HEK293 (cell line): Measurements from ENCODE around the gene TFE3.

Experiments
- KLF7 ChIP-seq: fragments of 450-650 bp; formaldehyde crosslinking; IDR thresholded peaks from 2 replicates; pipeline ENCODE4 v1.5.1; 2016; ENCODE audit warnings: missing biosample characterization, missing genetic modification characterization, borderline replicate concordance
- SP7 ChIP-seq: fragments of 450-650 bp; formaldehyde crosslinking; IDR thresholded peaks from 2 replicates; pipeline ENCODE4 v1.5.1; 2016; ENCODE audit warnings: missing biosample characterization, missing genetic modification characterization
- ZFHX2 ChIP-seq: fragments of 450-650 bp; formaldehyde crosslinking; conservative IDR thresholded peaks from 2 replicates; pipeline ENCODE4 v1.5.1; 2016; ENCODE audit warnings: missing biosample characterization, missing genetic modification characterization
- ZNF350 ChIP-seq: fragments of 450-650 bp; formaldehyde crosslinking; IDR thresholded peaks from 2 replicates; pipeline ENCODE4 v1.5.0; 2017; ENCODE audit warnings: missing biosample characterization, mild to moderate bottlenecking, missing genetic modification characterization
- ZNF792 ChIP-seq: fragments of 450-650 bp; formaldehyde crosslinking; IDR thresholded peaks from 2 replicates; pipeline ENCODE4 v1.5.1; 2016; ENCODE audit warnings: missing biosample characterization, missing genetic modification characterization
- TF ChIP-seq, protein P1 (sequence below): fragments of 450-650 bp; formaldehyde crosslinking; IDR thresholded peaks from 2 replicates; pipeline ENCODE4 v1.5.1; 2016; ENCODE audit warnings: missing biosample characterization, missing genetic modification characterization
- TF ChIP-seq, protein P2 (sequence below): fragments of 450-650 bp; formaldehyde crosslinking; IDR thresholded peaks from 2 replicates; pipeline ENCODE4 v1.5.1; 2016; ENCODE audit warnings: missing biosample characterization, missing genetic modification characterization

DNA sequence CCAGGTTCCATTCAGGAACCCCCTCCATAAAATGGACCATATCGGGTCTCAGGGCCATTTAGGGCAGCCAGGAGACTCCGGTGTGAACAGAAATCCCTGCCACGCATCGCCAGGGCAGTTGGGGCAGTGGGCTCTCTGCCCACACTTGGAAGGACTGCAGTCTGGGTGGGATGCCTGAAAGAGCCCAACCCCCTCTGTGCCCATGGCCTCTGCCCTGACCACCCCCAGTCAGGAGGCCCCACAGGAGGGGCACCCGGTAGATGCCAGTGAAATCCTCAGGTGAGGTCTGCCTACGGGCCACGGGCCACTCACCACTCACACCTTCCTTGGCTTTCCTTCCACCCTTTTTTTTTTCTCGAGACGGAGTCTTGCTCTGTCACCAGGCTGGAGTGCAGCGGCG lies 25.9 kb upstream of the TFE3 start:
- TF ChIP-seq ZNF350 (tag by site-specific recombination) (no peak), ZFHX2 (tag by site-specific recombination) (no peak), ZNF792 (tag by site-specific recombination) (no peak), KLF7 (tag by site-specific recombination) (no peak), SP7 (no peak)
- TF ChIP-seq, protein P1, sequence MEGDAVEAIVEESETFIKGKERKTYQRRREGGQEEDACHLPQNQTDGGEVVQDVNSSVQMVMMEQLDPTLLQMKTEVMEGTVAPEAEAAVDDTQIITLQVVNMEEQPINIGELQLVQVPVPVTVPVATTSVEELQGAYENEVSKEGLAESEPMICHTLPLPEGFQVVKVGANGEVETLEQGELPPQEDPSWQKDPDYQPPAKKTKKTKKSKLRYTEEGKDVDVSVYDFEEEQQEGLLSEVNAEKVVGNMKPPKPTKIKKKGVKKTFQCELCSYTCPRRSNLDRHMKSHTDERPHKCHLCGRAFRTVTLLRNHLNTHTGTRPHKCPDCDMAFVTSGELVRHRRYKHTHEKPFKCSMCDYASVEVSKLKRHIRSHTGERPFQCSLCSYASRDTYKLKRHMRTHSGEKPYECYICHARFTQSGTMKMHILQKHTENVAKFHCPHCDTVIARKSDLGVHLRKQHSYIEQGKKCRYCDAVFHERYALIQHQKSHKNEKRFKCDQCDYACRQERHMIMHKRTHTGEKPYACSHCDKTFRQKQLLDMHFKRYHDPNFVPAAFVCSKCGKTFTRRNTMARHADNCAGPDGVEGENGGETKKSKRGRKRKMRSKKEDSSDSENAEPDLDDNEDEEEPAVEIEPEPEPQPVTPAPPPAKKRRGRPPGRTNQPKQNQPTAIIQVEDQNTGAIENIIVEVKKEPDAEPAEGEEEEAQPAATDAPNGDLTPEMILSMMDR (tag by site-specific recombination) = no peak
- TF ChIP-seq, protein P2, sequence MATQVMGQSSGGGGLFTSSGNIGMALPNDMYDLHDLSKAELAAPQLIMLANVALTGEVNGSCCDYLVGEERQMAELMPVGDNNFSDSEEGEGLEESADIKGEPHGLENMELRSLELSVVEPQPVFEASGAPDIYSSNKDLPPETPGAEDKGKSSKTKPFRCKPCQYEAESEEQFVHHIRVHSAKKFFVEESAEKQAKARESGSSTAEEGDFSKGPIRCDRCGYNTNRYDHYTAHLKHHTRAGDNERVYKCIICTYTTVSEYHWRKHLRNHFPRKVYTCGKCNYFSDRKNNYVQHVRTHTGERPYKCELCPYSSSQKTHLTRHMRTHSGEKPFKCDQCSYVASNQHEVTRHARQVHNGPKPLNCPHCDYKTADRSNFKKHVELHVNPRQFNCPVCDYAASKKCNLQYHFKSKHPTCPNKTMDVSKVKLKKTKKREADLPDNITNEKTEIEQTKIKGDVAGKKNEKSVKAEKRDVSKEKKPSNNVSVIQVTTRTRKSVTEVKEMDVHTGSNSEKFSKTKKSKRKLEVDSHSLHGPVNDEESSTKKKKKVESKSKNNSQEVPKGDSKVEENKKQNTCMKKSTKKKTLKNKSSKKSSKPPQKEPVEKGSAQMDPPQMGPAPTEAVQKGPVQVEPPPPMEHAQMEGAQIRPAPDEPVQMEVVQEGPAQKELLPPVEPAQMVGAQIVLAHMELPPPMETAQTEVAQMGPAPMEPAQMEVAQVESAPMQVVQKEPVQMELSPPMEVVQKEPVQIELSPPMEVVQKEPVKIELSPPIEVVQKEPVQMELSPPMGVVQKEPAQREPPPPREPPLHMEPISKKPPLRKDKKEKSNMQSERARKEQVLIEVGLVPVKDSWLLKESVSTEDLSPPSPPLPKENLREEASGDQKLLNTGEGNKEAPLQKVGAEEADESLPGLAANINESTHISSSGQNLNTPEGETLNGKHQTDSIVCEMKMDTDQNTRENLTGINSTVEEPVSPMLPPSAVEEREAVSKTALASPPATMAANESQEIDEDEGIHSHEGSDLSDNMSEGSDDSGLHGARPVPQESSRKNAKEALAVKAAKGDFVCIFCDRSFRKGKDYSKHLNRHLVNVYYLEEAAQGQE (tag by site-specific recombination) = no peak
